Activated T-cell treated with anti-CD3 and anti-CD28 coated beads, Interleukin-2, amount 50 U/mL, for 24 hours (primary cell): Measurements from ENCODE around the gene RHOF.
"Not testable (repeated sequence)": the region's sequence is repeated elsewhere in the genome, so short reads cannot be mapped to it uniquely, and the experiment has no call there.

Experiments
- DNase-seq: peaks from one replicate; pipeline ENCODE4 v3.0.0-alpha.2; 2020
- H3K27ac Mint-ChIP-seq: 2 replicates; pipeline ENCODE4 v1.8.0; 2020; ENCODE audit warnings: mild to moderate bottlenecking, mixed read lengths
- H3K27me3 Mint-ChIP-seq: 2 replicates; pipeline ENCODE4 v1.8.0; 2020; ENCODE audit warnings: mixed read lengths
- H3K36me3 Mint-ChIP-seq: 2 replicates; pipeline ENCODE4 v1.8.0; 2020; ENCODE audit warnings: low read depth, mixed read lengths
- H3K4me1 Mint-ChIP-seq: 2 replicates; pipeline ENCODE4 v1.8.0; 2020; ENCODE audit warnings: low read depth, mixed read lengths
- H3K4me3 Mint-ChIP-seq: 2 replicates; pipeline ENCODE4 v1.8.0; 2020; ENCODE audit warnings: mild to moderate bottlenecking, moderate library complexity, mixed read lengths
- H3K9me3 Mint-ChIP-seq: 2 replicates; pipeline ENCODE4 v1.8.0; 2020; ENCODE audit warnings: mixed read lengths

Gene RHOF

GRCh38 chr12:121770388-121770787 is 23.1 kb downstream of the RHOF start:
- Mint-ChIP-seq H3K9me3 (no peaks in the 10 kb centered on the region), H3K27me3 (no peaks in the 10 kb centered on the region), H3K27ac (peak overlapping the region; percentile 7), H3K4me1 (peaks cover 10% of the 10 kb centered on the region), H3K4me3 (no peak overlapping the region), H3K36me3 (peaks cover 24% of the 10 kb centered on the region)
- no peak for DNase-seq

- Mint-ChIP-seq H3K4me1 (peaks cover 10% of the 10 kb centered on the region), H3K27ac (peak overlapping the region; percentile 7), H3K36me3 (peaks cover 26% of the 10 kb centered on the region), H3K27me3 (no peaks in the 10 kb centered on the region), H3K9me3 (no peaks in the 10 kb centered on the region), H3K4me3 (no peak overlapping the region)
- no peak for DNase-seq
Measured at GRCh38 chr12:121769831-121770301, 23.6 kb downstream of the RHOF start.

GRCh38 chr12:121769297-121769830 is 24.1 kb downstream of the RHOF start:
- no peaks in the 10 kb centered on the region for H3K27me3 Mint-ChIP-seq
- H3K4me1 Mint-ChIP-seq = peaks cover 10% of the 10 kb centered on the region
- no peak for DNase-seq
- H3K4me3 Mint-ChIP-seq = no peak overlapping the region
- H3K9me3 Mint-ChIP-seq = no peaks in the 10 kb centered on the region
- peaks cover 26% of the 10 kb centered on the region for H3K36me3 Mint-ChIP-seq
- H3K27ac Mint-ChIP-seq = no peak overlapping the region

GRCh38 chr12:121767525-121768016 is 25.9 kb downstream of the RHOF start:
- Mint-ChIP-seq H3K9me3 (no peaks in the 10 kb centered on the region), H3K4me1 (peaks cover under 1% of the 10 kb centered on the region), H3K27me3 (no peaks in the 10 kb centered on the region), H3K4me3 (no peak overlapping the region), H3K27ac (no peak overlapping the region), H3K36me3 (peaks cover 23% of the 10 kb centered on the region)
- DNase-seq = no peak

- no peak overlapping the region for H3K4me3 Mint-ChIP-seq
- H3K9me3 Mint-ChIP-seq = no peaks in the 10 kb centered on the region
- H3K4me1 Mint-ChIP-seq = no peaks in the 10 kb centered on the region
- H3K36me3 Mint-ChIP-seq = peaks cover 26% of the 10 kb centered on the region
- no peak for DNase-seq
- H3K27ac Mint-ChIP-seq = no peak overlapping the region
- no peaks in the 10 kb centered on the region for H3K27me3 Mint-ChIP-seq
Measured at GRCh38 chr12:121766290-121767039, 27.0 kb downstream of the RHOF start.

- no peaks in the 10 kb centered on the region for H3K9me3 Mint-ChIP-seq
Measured at GRCh38 chr12:121765573-121765972, 27.9 kb downstream of the RHOF start.

GRCh38 chr12:121764808-121765207 is 28.7 kb downstream of the RHOF start:
- no peak for DNase-seq
- H3K9me3 Mint-ChIP-seq = no peaks in the 10 kb centered on the region
- peaks cover 28% of the 10 kb centered on the region for H3K36me3 Mint-ChIP-seq
- H3K27me3 Mint-ChIP-seq = no peaks in the 10 kb centered on the region
- H3K4me1 Mint-ChIP-seq = no peaks in the 10 kb centered on the region
- H3K4me3 Mint-ChIP-seq = no peak overlapping the region
- H3K27ac Mint-ChIP-seq = no peak overlapping the region

More at GRCh38 chr12:121765573-121765972, 27.9 kb downstream of the RHOF start:
- no peak for DNase-seq
- Mint-ChIP-seq H3K27me3 (no peaks in the 10 kb centered on the region), H3K27ac (no peak overlapping the region), H3K4me3 (no peak overlapping the region), H3K36me3 (peaks cover 26% of the 10 kb centered on the region), H3K4me1 (no peaks in the 10 kb centered on the region)

GRCh38 chr12:121762269-121762668 is 31.2 kb downstream of the RHOF start:
- Mint-ChIP-seq H3K27me3 (no peaks in the 10 kb centered on the region), H3K9me3 (no peaks in the 10 kb centered on the region), H3K27ac (peak overlapping the region; percentile 2), H3K36me3 (peaks cover 27% of the 10 kb centered on the region), H3K4me1 (no peaks in the 10 kb centered on the region), H3K4me3 (no peak overlapping the region)
- DNase-seq = no peak

- Mint-ChIP-seq H3K36me3 (peaks cover 28% of the 10 kb centered on the region), H3K4me1 (peaks cover 12% of the 10 kb centered on the region)
- DNase-seq, H3K27me3 Mint-ChIP-seq, H3K9me3 Mint-ChIP-seq, H3K27ac Mint-ChIP-seq, H3K4me3 Mint-ChIP-seq: not testable (repeated sequence)
Measured at GRCh38 chr12:121758536-121758935, 35.0 kb downstream of the RHOF start.

- DNase-seq = no peak
- H3K4me3 Mint-ChIP-seq = no peak overlapping the region
- H3K27me3 Mint-ChIP-seq = no peaks in the 10 kb centered on the region
- H3K4me1 Mint-ChIP-seq = peaks cover 12% of the 10 kb centered on the region
- no peak overlapping the region for H3K27ac Mint-ChIP-seq
- H3K36me3 Mint-ChIP-seq = peaks cover 39% of the 10 kb centered on the region
- H3K9me3 Mint-ChIP-seq = no peaks in the 10 kb centered on the region
Measured at GRCh38 chr12:121755591-121755990, 37.9 kb downstream of the RHOF start.

- Mint-ChIP-seq H3K27me3 (no peaks in the 10 kb centered on the region), H3K9me3 (no peaks in the 10 kb centered on the region), H3K4me3 (no peak overlapping the region), H3K36me3 (peaks cover 40% of the 10 kb centered on the region), H3K4me1 (peaks cover 12% of the 10 kb centered on the region), H3K27ac (no peak overlapping the region)
- no peak for DNase-seq
Measured at GRCh38 chr12:121754836-121755235, 38.7 kb downstream of the RHOF start.

GRCh38 chr12:121753844-121754264 is 39.6 kb downstream of the RHOF start:
- Mint-ChIP-seq H3K27ac (no peak overlapping the region), H3K36me3 (peaks cover 47% of the 10 kb centered on the region), H3K9me3 (no peaks in the 10 kb centered on the region), H3K4me3 (no peak overlapping the region), H3K27me3 (no peaks in the 10 kb centered on the region), H3K4me1 (peaks cover 18% of the 10 kb centered on the region)
- DNase-seq = no peak

- no peak for DNase-seq
- Mint-ChIP-seq H3K27me3 (no peaks in the 10 kb centered on the region), H3K27ac (peak overlapping the region; percentile 27), H3K36me3 (peaks cover 48% of the 10 kb centered on the region), H3K4me3 (no peak overlapping the region), H3K4me1 (peaks cover 24% of the 10 kb centered on the region), H3K9me3 (no peaks in the 10 kb centered on the region)
Measured at GRCh38 chr12:121751749-121752351, 41.6 kb downstream of the RHOF start.

GRCh38 chr12:121751034-121751433 is 42.5 kb downstream of the RHOF start:
- Mint-ChIP-seq H3K27ac (no peak overlapping the region), H3K9me3 (no peaks in the 10 kb centered on the region), H3K36me3 (peaks cover 40% of the 10 kb centered on the region), H3K4me1 (peaks cover 15% of the 10 kb centered on the region), H3K4me3 (no peak overlapping the region), H3K27me3 (no peaks in the 10 kb centered on the region)
- no peak for DNase-seq

- Mint-ChIP-seq H3K36me3 (peaks cover 40% of the 10 kb centered on the region), H3K27ac (no peak overlapping the region), H3K27me3 (no peaks in the 10 kb centered on the region), H3K9me3 (no peaks in the 10 kb centered on the region), H3K4me3 (no peak overlapping the region), H3K4me1 (peaks cover 12% of the 10 kb centered on the region)
- no peak for DNase-seq
Measured at GRCh38 chr12:121750507-121750955, 43.0 kb downstream of the RHOF start.
